GM19240 (cell line): ENCODE results near the gene DOHH.
A peak's percentile ranks its signal among the peaks of the same experiment; 100 is the strongest.

Experiments used
- DNase-seq: peaks from one replicate; pipeline ENCODE4 v3.0.0; 2011; ENCODE audit warnings: low spot score; ENCODE audit not compliant: insufficient read length

Gene DOHH, protein sequence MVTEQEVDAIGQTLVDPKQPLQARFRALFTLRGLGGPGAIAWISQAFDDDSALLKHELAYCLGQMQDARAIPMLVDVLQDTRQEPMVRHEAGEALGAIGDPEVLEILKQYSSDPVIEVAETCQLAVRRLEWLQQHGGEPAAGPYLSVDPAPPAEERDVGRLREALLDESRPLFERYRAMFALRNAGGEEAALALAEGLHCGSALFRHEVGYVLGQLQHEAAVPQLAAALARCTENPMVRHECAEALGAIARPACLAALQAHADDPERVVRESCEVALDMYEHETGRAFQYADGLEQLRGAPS

DNA sequence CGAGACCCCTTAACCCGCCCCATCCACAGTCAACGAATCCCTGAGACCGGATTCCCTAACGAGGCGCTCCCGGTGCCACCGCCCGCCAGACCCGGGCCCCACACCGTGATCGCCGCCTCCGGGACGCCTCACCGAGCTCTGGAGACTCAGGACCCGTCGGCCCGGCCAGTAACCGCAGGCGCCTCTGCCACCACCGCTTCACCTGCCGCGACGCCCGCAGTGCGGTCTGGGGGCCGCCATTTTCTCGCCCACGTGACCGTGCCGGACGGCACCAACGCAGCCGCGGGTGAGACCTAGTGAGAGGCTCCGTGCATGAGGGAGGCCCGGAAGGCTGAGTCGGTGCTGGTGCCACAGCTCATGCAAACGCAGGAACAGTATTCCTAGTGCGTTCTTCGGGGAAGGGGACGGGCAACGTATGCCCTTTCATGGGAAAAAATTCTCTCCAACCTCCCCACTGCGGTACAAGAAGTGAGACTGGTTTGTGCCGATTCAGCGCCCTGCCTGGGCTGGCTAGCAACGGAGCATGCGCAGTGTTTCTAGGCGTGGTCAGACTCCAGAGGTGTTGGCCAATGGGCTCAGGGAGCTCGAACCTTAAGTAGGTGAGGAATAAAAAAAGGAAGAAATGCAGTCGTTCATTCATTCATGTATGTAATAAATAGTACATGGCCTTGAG is at the start of gene DOHH:
Gene DOHH (minus strand): TSS at position 246 of the 673 bp plus-strand sequence. CDS start 3,860 bp downstream, outside the sequence.
- DNase-seq, result peak; percentile 98

DNA sequence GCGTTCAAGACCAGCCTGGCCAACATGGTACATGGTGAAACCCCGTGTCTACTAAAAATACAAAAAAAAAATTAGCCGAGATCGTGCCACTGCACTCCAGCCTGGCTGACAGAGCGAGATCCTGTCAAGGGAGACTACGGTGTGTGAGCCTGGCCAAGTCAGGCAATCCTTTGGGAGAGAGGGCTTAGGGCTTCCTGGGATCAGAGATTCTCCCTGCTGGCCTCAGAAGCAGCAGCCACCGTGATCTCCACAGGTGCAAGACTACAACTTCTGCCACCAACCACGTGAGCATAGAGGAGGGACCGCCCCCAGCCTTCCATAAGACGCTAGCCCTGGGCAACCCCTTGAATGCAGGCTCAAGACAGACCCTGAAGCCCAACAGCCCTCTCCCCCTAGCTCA is 49.3 kb upstream of the DOHH start:
- DNase-seq, result no peak

DNA sequence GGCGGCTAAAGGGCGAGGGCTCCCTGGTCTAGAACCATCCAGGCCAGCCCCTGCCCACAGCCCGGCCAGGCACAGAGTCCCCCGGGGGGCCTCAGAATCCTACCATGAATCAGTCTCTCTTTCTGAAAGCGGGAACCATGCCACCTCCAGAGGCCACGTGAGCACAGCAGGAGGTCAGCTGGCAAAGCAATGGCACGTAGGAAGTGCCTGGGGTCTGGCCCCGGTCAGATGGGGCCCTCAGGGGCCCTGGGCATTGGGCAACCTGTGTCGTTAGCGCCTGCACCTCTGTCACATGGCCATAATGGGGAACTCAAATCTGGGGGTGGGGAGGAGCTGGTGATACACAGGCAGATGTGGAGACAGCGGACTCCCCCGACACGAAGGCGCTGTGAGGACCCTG is 48.1 kb upstream of the DOHH start:
- no peak for DNase-seq

DNA sequence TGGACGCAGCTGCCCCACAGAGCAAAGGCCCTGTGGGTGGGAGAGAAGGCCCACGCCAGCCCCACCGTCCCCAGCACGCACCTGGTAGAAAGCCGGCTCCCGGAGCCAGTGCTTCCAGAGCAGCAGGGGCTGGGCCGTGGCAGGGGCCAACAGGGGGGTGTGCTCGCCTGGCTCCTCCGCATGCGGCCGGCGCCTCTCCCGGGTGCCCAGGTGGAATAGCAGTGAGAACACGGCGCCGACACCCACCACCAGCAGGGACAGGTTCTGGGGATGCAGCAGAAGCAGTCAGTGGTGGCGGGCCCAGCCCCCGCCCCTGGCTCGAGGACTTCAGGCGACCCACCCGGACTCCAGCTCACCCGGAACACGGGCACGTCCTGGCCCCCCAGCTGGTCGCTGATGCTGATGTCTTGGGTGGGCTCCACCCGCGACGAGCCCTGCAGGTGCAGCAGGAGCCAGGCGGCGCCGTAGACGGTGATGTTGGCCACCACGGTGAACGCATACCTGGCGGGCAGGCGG is 47.4 kb upstream of the DOHH start:
- no peak for DNase-seq

DNA sequence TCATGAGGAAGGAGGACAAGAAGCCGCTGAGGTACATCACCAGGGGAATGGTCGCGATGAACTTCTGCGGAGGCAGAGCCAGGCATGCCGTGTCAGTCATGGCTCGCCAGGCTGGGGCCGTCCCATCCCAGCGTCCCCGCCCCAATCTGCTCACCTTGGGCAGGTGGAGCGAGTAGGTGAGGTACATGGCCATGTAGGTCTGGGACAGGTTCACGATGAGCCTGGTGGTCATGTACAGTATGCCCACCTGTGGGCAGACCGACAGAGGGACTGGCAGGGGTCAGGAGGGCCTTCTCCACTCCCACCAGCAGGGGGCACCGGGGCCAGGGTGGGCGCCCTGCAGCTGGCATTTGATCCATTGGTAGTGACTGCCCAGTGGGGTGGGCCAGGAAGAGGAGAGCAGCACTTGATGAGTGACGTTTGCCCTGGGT is 46.8 kb upstream of the DOHH start:
- DNase-seq, result no peak

DNA sequence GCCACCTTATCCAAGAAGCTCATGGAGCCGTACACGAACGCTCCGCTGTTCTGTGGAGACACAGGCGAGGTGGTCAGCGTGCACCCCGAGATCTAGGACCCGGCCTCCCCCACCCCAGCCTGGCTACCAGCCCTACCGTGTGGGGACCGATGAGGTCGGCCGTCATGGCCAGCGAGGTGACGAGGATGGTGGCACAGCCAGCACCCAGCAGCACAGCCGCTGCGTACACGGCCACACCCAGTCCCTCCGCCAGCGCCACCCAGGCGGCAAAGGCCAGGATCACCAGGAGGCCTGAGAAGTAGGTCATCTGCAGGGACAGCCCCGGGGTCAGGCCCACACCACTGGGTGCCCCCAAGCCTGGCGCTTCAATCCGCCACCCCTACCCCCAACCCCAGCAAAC is 45.6 kb upstream of the DOHH start:
- DNase-seq, result no peak

DNA sequence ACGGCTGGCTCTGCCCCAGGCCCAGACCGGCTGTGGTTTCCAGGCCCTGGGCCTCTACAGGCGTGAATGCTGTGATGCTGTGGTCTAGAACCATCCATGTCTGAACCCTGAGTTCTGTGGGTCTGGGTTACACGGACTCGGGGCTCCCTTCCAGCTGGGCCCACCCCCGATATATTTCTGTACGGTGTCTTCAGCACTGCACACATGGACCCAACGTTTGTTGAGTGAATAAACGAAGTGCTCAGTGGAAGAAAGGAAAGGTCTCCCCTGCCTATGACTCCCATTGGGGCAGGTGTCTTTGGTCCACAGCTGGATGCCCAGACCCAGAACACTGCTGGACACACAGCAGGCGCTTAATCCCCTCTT is 45.2 kb upstream of the DOHH start:
- DNase-seq, result no peak

DNA sequence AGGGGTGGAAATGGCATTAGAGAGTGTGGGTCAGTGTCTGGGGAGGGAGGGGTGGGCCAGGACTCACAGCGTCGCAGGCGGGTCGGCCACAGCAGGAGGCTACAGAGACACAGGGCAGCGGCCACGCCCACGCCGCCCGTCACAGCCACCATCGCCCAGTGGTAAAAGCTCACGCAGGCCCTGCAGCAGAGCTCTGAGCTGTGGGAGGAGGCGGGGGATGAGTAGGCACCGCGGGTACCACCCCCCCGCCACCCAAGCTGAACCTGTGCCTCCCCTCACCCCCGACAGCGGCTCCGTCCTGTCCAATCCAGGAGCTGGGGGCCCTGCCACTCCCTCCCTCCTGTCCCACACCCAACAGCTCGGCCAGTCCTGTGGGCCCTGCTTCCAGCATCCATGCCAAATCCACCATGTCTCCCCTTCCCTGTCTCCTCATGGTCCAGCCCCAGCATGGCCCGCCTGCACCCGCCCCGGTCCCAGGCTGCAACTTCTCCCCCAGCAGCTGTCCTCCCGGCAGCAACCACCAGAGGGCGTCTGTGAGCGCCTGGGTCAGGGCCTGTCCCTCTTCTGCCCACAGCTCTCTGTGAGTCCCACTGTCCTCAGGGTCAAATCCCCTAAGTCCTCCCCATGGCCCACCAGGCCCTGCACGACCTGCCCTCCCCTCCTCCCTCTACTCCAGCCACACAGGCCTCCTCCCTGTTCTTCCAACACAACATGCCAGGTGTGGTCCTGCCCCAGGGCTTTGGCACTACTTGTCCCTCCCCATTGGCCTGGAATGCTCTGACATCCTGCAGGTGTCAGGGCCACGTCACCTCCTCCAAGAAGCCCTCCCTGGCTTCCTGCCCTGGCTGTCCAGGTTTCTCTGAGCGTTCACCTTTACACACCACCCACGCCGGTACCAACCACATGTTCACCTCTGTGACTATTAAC is 44.5 kb upstream of the DOHH start:
- DNase-seq, result peak; percentile 81

DNA sequence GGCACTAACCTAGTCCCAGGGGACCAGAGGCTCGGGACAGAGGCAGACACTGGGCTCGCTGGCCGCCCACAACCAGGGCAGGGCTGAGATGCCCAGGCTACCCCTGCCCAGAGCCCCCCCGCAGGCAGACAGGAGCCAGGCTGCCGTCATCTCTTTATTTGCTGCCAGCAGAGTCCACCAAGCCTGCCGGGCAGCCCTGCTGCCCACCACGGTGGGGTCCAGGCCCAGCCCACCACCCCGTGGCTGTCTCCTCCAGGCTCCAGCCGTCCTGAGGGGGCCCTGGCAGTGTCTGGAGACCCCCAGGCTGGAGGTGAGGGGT is 43.5 kb upstream of the DOHH start:
- DNase-seq, result no peak

DNA sequence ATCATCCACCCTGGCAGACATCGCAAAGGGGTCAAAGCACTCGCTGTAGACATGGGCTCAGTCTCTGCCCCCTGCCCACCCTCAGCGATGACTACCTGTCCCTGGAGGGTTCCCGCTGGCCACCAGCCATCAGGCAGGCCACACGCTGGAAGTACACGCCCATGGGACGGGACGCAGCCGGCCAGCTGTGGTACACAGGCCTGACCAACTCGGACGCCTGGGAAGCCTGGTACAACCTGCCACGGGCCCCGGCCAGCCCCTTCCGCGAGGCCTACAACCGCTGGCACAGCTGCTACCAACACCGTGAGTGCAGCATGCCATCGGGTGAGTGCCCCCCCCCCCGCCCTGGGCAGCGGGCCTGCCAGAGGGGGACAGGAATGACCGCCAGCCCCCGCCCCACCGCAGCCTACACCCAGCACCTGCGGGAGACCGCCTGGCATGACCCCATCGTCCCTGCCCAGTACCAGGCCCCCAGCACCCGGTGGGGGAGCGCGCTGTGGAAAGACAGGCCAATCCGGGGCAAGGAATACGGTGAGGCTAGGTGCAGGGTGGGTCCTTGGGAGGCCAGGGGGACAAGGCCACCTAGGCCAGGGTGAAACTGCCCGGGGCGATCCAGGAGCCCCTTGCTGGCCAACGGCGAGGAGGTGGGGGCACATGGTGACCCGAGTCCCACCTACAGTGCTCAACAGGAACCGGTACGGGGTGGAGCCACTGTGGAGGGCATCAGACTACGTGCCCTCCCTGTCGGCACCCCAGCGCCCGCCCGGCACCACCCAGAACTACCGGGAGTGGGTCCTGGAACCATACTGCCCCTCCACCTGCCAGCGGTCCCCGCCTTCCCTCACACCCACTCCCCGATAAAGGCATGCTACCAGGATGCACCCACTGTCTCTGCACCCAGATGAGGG is 42.9 kb upstream of the DOHH start:
- no peak for DNase-seq

DNA sequence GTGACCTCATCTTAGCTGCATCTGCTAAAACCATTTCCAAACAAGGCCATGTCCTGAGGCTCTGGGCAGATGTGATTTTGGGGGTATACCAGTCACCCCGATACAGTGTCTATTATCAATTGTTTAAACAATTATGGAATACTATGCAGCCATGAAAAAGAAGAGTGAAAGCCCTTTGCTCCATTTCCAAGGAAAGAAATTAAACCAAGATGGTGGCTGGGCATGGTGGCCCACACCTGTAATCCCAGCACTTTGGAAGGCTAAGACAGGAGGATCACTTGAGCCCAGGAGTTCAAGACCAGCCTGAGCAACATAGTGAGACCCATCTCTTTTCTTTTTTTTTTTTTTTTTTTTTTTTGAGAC is 39.3 kb upstream of the DOHH start:
- no peak for DNase-seq

DNA sequence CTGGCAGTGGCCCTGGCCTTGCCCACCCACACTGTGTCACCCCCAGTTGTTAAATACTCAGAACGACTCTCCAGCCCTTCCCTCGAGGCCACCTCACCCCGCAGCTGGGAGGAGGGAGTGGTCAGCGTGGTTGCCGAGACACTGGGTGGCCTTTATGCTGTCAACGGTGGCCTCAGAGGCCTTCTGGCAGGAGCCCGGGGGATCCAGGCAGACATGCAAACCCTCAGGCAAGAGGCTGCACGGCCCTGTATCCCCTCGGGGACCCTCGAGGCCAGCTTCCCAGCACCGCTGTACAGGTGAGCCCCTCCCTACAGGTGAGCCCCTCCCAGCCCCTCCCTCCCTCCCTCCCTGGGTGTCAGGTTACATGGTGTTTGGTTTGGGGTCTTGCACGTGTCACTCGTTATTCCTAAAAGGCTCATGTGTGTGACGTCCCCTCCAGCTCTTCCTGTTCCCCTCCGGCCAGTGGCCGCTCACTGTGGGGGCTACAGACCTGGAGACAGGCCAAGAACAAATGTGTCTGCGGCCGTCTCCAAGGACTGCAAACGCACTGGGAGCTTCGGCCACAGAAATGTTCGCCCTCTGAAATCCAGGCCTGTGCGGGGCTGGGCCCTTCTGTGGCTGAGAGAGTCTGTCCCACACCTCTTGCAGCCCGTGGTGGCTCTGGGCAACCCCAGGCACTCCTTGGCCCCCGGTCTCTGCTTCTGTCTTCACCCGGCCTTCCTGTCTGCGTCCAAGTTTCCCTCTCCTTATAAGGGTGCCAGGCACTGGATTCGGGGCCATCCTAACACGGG is 38.7 kb upstream of the DOHH start, which contains the start of gene TEKTIP1:
Gene TEKTIP1 (plus strand): TSS at position 210 of the 791 bp plus-strand sequence. CDS start 4 bp downstream, at position 214.
- DNase-seq, result no peak

DNA sequence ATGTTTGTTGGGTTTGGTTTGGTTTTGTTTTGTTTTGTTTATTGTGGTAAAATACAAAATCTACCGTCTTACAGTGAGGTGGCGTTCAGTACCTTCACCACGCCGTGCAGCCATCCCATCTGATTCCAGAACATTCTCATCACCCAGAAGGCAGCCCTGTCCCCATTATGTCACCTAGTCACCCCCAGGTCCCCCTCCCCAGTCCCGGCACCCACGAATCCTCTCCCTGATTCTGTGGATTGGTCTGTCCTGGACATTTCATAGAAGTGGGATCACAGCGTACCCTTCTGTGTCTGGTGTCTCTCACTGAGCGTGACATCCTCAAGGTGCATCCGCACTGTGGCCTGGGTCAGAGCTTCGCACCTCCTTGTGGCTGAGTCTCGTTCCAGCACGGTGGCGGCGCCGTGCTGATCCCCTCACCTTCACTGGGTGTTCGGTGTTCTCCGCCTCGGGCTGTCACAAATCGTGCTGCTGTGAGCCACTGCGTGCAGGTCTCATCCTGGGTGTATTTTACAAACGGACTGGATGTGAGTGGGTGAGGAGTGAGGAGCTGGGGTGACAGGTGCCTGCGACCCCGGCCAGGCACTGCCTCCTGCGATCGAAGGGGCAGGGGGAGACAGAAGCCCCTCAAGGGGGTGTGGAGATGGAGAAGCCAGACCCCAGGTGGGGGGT is 37.9 kb upstream of the DOHH start:
- DNase-seq, result no peak

DNA sequence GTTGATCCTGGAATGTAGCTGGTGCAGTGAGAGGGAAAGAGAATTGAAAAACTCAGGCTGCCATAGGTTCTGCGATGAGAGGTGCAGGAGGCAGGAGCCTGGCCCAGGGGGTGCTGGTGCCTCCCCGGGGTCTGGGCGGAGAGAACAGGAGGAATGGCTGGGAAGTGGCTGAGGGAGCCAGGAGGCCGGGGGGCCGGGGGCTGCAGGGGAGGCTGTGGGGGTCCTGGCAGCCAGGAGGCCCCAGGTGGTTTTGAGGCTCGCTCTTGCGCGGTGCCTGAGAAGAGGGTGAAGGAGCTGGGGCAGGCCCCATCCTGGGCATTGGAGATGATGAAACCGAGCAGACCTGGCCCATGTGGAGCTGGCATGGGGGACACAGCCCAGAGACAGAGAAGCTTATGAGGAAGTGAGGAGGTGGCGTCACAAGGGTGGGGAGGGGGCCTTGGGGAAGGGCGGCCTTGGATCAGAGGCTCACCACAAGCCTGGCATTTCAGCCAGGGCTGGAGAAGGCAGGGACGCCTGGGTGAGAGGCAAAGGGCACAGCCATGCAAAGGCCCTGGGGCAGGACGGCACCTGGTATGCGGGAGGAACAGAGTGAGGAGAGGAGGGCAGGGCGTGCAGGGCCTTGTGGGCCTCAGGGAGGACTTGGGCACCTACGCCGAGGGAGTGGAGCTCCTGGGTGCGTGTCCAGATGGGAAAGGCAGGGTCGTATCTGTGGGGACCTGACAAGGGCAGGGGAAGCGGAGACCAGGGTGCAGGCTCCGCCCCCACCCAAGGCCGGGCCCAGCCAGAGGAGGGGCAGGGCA is 37.2 kb upstream of the DOHH start:
- DNase-seq, result no peak

DNA sequence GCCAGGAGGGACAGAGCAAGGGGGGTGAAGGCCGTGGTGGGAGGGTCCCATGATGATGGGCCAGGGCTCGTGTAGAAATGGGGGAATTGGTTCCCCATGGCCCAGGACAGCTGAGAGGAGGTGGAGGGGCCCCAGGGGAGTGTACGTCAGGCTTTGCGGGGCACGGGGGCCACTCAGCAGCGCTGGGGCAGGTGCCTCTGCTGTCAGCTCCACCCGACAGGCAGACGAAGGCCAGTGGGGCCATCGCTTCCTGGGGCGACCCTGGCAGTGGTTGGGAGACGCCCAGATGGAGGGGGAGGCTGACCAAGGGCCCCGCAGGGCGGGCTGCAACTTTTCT is 36.6 kb upstream of the DOHH start:
- DNase-seq, result no peak

DNA sequence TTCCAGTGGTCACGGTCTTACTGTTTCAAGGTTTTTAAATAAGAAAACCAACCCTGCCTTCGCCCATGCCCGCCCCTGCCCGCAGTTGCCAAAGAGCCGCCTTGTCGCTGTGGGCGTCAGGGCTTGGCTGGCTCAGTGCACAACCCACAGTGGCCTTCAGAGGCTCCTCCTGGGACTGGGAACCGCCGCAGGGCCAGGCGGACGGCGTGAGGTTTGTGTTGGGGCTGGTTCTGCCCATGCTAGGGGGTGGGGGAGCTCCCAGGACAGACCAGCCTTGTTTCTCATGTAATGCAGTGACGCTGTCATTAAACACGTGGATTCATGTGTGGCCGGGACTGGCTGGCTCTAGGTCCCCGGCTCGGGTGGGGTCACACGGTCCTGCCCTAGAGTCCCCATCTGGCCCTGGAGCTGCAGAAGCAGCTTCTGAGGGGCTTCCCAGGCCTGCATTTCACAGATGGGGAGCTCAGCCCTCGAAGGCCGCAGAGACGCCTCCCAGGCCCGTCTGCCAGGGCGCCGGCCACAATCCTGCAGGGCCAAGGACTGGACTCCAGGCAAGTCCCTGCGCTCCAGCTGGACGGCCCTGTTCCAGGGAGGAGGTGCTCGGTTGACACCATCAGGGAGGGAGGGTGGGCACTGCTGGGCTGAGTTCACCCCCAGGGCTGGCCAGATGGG is 36.1 kb upstream of the DOHH start:
- no peak for DNase-seq

DNA sequence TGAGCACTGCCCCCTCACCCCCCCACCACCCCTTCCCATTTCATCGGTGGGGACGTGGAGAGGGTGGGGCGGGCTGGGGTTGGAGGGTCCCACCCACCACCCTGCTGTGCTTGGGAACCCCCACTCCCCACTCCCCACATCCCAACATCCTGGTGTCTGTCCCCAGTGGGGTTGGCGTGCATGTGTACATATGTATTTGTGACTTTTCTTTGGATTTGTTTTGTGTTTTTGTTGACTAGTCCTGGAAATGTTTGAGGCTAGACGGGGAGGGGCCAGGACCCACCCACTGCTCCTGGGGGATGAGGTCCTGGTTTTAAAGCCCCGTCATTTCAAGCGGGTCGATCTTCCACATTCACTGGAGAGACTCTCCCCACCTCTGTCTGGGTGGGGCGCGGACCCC is 35.5 kb upstream of the DOHH start:
- no peak for DNase-seq

DNA sequence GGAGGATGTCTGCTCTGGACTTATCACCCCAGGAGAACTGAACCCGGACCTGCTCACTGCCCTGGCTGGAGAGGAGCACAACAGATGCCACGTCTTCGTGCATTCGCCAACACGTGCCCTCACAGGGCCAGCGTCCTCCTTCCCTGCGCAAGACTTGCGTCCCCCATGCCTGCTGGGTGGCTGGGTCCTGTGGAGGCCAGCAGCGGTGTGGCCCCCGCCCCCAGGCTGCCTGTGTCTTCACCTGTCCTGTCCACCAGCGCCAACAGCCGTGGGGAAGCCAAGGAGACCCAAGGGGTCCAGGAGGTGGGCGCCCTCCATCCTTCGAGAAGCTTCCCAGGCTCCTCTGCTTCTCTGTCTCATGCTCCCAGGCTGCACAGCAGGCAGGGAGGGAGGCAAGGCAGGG is 35.1 kb upstream of the DOHH start:
- no peak for DNase-seq

DNA sequence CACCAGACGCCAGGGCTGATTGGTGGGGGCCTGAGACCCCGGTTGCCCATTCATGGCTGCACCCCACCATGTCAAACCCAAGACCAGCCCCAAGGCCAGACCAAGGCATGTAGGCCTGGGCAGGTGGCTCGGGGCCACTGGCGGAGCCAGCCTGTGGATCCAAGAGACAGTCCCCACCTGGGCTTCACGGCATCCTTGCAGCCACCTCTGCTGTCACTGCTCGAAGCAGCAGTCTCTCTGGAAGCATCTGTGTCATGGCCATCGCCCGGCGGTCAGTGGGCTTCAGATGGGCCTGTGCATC is 34.7 kb upstream of the DOHH start:
- no peak for DNase-seq
